GM12878 (cell line): ENCODE data around the gene PRKCQ.

Experiments
- MEF2A ChIP-seq: IDR thresholded peaks from 2 replicates; pipeline ENCODE4 v1.6.1; 2011; ENCODE audit warnings: low read depth, mild to moderate bottlenecking, low read length, moderate library complexity; ENCODE audit not compliant: insufficient read depth
- POLR2AphosphoS5 ChIP-seq: IDR thresholded peaks from 2 replicates; pipeline ENCODE4 v1.6.1; 2011; ENCODE audit warnings: mild to moderate bottlenecking, low read length, inconsistent platforms
- RAD21 ChIP-seq: IDR thresholded peaks from 2 replicates; pipeline ENCODE4 v1.6.1; 2011; ENCODE audit warnings: mild to moderate bottlenecking, low read depth, low read length, moderate library complexity; ENCODE audit not compliant: insufficient read depth
- RFX5 ChIP-seq: IDR thresholded peaks from 2 replicates; pipeline ENCODE4 v1.6.1; 2011; ENCODE audit warnings: low read depth, low read length, improper control_type of control experiment
- TAF1 ChIP-seq: IDR thresholded peaks from 2 replicates; pipeline ENCODE4 v1.6.1; 2011; ENCODE audit warnings: mild to moderate bottlenecking, low read depth, low read length, borderline replicate concordance
- TF ChIP-seq, protein P1 (sequence below): IDR thresholded peaks from 2 replicates; pipeline ENCODE4 v1.6.1; 2012; ENCODE audit warnings: low read depth, low read length, improper control_type of control experiment
- TF ChIP-seq, protein P2 (sequence below), 3 experiments: IDR thresholded peaks in 2 of 3; conservative IDR thresholded peaks in 1 of 3; 2 replicates each; pipeline ENCODE4 v1.5.1; 2011; ENCODE audit warnings: low read depth in 3 of 3, low read length in 3 of 3, mild to moderate bottlenecking in 3 of 3, control low read depth in 2 of 3, moderate library complexity in 2 of 3, inconsistent platforms in 1 of 3, mixed read lengths in 1 of 3; ENCODE audit not compliant: control insufficient read depth in 2 of 3, insufficient read depth in 1 of 3; ENCODE audit errors: extremely low read depth in 1 of 3
- TF ChIP-seq, protein P3 (sequence below): IDR thresholded peaks from 2 replicates; pipeline ENCODE4 v1.6.1; 2012; ENCODE audit warnings: improper control_type of control experiment, low read depth, low read length; ENCODE audit not compliant: insufficient replicate concordance

DNA sequence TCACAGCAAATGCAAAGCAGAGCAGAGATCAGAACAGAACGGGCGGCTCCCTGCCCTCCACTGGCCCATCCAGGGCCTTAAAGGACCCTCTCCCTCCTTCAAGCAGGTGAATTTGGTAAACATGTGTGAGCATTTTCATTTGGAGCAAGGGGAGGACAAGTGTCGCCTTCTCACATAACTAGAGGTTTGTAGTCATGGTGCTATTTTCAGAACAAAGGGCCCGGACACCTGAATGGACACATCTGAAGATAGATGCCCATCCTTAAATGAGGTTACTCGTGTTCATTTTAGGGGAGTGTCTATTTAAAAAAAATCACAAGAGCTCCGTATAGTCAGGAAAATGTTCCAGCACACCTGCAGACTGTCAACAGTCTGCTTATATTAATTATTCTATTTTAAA is 153.8 kb downstream of the PRKCQ start:
- TF ChIP-seq TAF1 (no peak), POLR2AphosphoS5 (no peak), RAD21 (no peak), MEF2A (no peak), RFX5 (no peak)
- TF ChIP-seq, protein P1, sequence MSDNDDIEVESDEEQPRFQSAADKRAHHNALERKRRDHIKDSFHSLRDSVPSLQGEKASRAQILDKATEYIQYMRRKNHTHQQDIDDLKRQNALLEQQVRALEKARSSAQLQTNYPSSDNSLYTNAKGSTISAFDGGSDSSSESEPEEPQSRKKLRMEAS: no peak
- TF ChIP-seq, protein P2, sequence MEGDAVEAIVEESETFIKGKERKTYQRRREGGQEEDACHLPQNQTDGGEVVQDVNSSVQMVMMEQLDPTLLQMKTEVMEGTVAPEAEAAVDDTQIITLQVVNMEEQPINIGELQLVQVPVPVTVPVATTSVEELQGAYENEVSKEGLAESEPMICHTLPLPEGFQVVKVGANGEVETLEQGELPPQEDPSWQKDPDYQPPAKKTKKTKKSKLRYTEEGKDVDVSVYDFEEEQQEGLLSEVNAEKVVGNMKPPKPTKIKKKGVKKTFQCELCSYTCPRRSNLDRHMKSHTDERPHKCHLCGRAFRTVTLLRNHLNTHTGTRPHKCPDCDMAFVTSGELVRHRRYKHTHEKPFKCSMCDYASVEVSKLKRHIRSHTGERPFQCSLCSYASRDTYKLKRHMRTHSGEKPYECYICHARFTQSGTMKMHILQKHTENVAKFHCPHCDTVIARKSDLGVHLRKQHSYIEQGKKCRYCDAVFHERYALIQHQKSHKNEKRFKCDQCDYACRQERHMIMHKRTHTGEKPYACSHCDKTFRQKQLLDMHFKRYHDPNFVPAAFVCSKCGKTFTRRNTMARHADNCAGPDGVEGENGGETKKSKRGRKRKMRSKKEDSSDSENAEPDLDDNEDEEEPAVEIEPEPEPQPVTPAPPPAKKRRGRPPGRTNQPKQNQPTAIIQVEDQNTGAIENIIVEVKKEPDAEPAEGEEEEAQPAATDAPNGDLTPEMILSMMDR (IDR thresholded peaks at IDR 0.05 in 2 of 3, conservative IDR thresholded peaks at IDR 0.05 in 1 of 3; ENCODE audit: control insufficient read depth in 2 of 3, extremely low read depth in 1 of 3, insufficient read depth in 1 of 3, low read depth in 3 of 3, low read length in 3 of 3): no peak
- TF ChIP-seq, protein P3, sequence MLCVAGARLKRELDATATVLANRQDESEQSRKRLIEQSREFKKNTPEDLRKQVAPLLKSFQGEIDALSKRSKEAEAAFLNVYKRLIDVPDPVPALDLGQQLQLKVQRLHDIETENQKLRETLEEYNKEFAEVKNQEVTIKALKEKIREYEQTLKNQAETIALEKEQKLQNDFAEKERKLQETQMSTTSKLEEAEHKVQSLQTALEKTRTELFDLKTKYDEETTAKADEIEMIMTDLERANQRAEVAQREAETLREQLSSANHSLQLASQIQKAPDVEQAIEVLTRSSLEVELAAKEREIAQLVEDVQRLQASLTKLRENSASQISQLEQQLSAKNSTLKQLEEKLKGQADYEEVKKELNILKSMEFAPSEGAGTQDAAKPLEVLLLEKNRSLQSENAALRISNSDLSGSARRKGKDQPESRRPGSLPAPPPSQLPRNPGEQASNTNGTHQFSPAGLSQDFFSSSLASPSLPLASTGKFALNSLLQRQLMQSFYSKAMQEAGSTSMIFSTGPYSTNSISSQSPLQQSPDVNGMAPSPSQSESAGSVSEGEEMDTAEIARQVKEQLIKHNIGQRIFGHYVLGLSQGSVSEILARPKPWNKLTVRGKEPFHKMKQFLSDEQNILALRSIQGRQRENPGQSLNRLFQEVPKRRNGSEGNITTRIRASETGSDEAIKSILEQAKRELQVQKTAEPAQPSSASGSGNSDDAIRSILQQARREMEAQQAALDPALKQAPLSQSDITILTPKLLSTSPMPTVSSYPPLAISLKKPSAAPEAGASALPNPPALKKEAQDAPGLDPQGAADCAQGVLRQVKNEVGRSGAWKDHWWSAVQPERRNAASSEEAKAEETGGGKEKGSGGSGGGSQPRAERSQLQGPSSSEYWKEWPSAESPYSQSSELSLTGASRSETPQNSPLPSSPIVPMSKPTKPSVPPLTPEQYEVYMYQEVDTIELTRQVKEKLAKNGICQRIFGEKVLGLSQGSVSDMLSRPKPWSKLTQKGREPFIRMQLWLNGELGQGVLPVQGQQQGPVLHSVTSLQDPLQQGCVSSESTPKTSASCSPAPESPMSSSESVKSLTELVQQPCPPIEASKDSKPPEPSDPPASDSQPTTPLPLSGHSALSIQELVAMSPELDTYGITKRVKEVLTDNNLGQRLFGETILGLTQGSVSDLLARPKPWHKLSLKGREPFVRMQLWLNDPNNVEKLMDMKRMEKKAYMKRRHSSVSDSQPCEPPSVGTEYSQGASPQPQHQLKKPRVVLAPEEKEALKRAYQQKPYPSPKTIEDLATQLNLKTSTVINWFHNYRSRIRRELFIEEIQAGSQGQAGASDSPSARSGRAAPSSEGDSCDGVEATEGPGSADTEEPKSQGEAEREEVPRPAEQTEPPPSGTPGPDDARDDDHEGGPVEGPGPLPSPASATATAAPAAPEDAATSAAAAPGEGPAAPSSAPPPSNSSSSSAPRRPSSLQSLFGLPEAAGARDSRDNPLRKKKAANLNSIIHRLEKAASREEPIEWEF: no peak
